Measurements from ENCODE around the gene CELF1. TPM values are rescaled to one million over a fixed set of nuclear protein-coding genes. Genes with fewer than 3 reads are reported as not detected.

The CELF1 gene
- polyA plus RNA-seq, 1 donor (not counting 4 experiments of a cell fraction or from before 2014, with no cell fraction given) = 110 TPM

DNA sequence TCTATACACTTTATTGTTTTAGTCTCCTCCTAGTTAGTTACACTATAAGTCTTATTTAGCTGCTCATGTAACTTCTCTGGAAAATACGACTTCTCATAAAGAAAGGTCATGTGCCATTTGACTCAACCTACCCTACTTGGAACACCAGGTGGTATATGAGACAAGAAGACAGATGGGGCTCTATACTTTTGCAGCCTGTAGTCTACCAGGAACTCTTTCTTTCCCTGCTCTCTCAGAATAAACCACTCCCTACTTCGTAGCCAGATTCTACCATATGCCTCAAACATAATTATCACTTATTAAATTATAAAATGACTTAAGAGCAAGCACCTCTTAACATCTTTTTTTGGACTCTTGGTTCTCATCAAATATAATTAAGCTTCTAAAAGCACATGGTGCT lies 65.5 kb downstream of the CELF1 start:
- peaks cover 2% of the 10 kb centered on the region for H3K9me1 ChIP-seq (ENCODE audit: control insufficient read depth, extremely low read depth, insufficient read depth, low read length)
- H3K27me3 ChIP-seq (ENCODE audit: control insufficient read depth, extremely low read depth, insufficient read depth, low read length) = no peaks in the 10 kb centered on the region
- no peak for FAIRE-seq
- H3K9me3 ChIP-seq (ENCODE audit: control insufficient read depth, low read depth, low read length) = no peaks in the 10 kb centered on the region
- no peak overlapping the region for H3K4me3 ChIP-seq (ENCODE audit: control insufficient read depth in 2 of 3, extremely low read depth in 1 of 3, insufficient read depth in 2 of 3, low read depth in 1 of 3, low read length in 3 of 3)
- peaks cover 30% of the 10 kb centered on the region for H3K79me2 ChIP-seq (ENCODE audit: control insufficient read depth, insufficient read depth, low read length)
- H3K9ac ChIP-seq (ENCODE audit: control insufficient read depth, extremely low read depth, insufficient read depth, low read length) = no peak overlapping the region
- peaks cover 3% of the 10 kb centered on the region for H4K20me1 ChIP-seq (ENCODE audit: control insufficient read depth, extremely low read depth, insufficient read depth, low read length)
- no peaks in the 10 kb centered on the region for H3K4me1 ChIP-seq (ENCODE audit: control insufficient read depth, extremely low read depth, insufficient read depth, low read length)
- TF ChIP-seq, protein P1, sequence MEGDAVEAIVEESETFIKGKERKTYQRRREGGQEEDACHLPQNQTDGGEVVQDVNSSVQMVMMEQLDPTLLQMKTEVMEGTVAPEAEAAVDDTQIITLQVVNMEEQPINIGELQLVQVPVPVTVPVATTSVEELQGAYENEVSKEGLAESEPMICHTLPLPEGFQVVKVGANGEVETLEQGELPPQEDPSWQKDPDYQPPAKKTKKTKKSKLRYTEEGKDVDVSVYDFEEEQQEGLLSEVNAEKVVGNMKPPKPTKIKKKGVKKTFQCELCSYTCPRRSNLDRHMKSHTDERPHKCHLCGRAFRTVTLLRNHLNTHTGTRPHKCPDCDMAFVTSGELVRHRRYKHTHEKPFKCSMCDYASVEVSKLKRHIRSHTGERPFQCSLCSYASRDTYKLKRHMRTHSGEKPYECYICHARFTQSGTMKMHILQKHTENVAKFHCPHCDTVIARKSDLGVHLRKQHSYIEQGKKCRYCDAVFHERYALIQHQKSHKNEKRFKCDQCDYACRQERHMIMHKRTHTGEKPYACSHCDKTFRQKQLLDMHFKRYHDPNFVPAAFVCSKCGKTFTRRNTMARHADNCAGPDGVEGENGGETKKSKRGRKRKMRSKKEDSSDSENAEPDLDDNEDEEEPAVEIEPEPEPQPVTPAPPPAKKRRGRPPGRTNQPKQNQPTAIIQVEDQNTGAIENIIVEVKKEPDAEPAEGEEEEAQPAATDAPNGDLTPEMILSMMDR (optimal IDR thresholded peaks at IDR 0.05 in 1 of 3, IDR thresholded peaks at IDR 0.05 in 1 of 3, conservative IDR thresholded peaks at IDR 0.05 in 1 of 3; ENCODE audit: extremely low read depth in 1 of 3, insufficient read depth in 2 of 3, low read length in 3 of 3) = no peak
- TF ChIP-seq EZH2 (IDR thresholded peaks at IDR 0.05; ENCODE audit: low read length) = no peak
- H3K27ac ChIP-seq (ENCODE audit: control insufficient read depth, insufficient read depth, low read length) = no peak overlapping the region
- peaks cover 25 to 32% of the 10 kb centered on the region in 2 experiments for H3K36me3 ChIP-seq (ENCODE audit: control insufficient read depth in 2 of 2, extremely low read depth in 1 of 2, insufficient read depth in 2 of 2, low read length in 2 of 2)
- dilution Hi-C loops (cut with MboI; ENCODE audit: extremely low pct_ligation_motif_present, low sequenced_read_pairs) = no loop called here
- no peak overlapping the region for H3K4me2 ChIP-seq (ENCODE audit: control insufficient read depth, extremely low read depth, insufficient read depth, low read depth, low read length)
- H2AFZ ChIP-seq (ENCODE audit: control insufficient read depth, low read length) = no peak overlapping the region
- DNase-seq (ENCODE audit: low read depth, low spot score) = no peak

DNA sequence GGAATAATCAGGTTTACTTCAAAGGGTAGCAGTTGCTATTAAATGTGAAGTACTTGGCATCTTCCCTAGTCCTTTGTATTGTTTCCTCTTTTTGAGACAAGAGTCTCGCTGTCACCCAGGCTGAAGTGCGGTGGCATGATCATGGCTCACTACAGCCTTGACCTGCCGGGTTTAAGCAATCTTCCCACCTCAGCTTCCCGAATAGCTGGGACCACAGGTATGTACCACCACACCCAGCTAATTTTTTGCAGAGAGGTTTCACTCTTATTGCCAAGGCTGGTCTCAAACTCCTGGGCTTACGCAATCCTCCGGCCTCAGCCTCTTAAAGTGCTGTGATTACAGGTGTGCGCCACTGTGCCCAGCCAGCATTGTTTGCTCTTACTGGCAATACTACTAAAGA lies 67.8 kb downstream of the CELF1 start:
- Histone ChIP-seq H4K20me1 (ENCODE audit: control insufficient read depth, extremely low read depth, insufficient read depth, low read length) (peaks cover 3% of the 10 kb centered on the region), H3K9me1 (ENCODE audit: control insufficient read depth, extremely low read depth, insufficient read depth, low read length) (peaks cover 2% of the 10 kb centered on the region), H3K79me2 (ENCODE audit: control insufficient read depth, insufficient read depth, low read length) (peaks cover 13% of the 10 kb centered on the region), H3K27ac (ENCODE audit: control insufficient read depth, insufficient read depth, low read length) (no peak overlapping the region), H2AFZ (ENCODE audit: control insufficient read depth, low read length) (no peak overlapping the region), H3K36me3 (ENCODE audit: control insufficient read depth in 2 of 2, extremely low read depth in 1 of 2, insufficient read depth in 2 of 2, low read length in 2 of 2) (peaks cover 29 to 34% of the 10 kb centered on the region in 2 experiments), H3K4me2 (ENCODE audit: control insufficient read depth, extremely low read depth, insufficient read depth, low read depth, low read length) (no peak overlapping the region), H3K27me3 (ENCODE audit: control insufficient read depth, extremely low read depth, insufficient read depth, low read length) (no peaks in the 10 kb centered on the region), H3K9me3 (ENCODE audit: control insufficient read depth, low read depth, low read length) (no peaks in the 10 kb centered on the region), H3K4me3 (ENCODE audit: control insufficient read depth in 2 of 3, extremely low read depth in 1 of 3, insufficient read depth in 2 of 3, low read depth in 1 of 3, low read length in 3 of 3) (no peak overlapping the region), H3K9ac (ENCODE audit: control insufficient read depth, extremely low read depth, insufficient read depth, low read length) (no peak overlapping the region), H3K4me1 (ENCODE audit: control insufficient read depth, extremely low read depth, insufficient read depth, low read length) (no peaks in the 10 kb centered on the region)
- no peak for DNase-seq (ENCODE audit: low read depth, low spot score)
- no peak for FAIRE-seq
- dilution Hi-C loops (cut with MboI; ENCODE audit: extremely low pct_ligation_motif_present, low sequenced_read_pairs) = no loop called here
- TF ChIP-seq, protein P1 (optimal IDR thresholded peaks at IDR 0.05 in 1 of 3, IDR thresholded peaks at IDR 0.05 in 1 of 3, conservative IDR thresholded peaks at IDR 0.05 in 1 of 3; ENCODE audit: extremely low read depth in 1 of 3, insufficient read depth in 2 of 3, low read length in 3 of 3) = no peak
- TF ChIP-seq EZH2 (IDR thresholded peaks at IDR 0.05; ENCODE audit: low read length) = no peak

All from keratinocyte (primary cell).